HepG2 (cell line): ENCODE measurements around the gene MID1.

ENCODE experiments used
- EHMT2 ChIP-seq: fragments of 200-600 bp; sonication (generic); IDR thresholded peaks from 2 replicates; pipeline ENCODE4 v1.7.0; 2017; ENCODE audit warnings: antibody characterized with exemption, low read depth, low read length, borderline replicate concordance
- JUND ChIP-seq: sonication (generic); formaldehyde crosslinking; IDR thresholded peaks from 2 replicates; pipeline ENCODE4 v1.8.0; 2022; ENCODE audit warnings: mild to moderate bottlenecking, missing genetic modification reagents
- NFATC3 ChIP-seq: sonication (generic); formaldehyde crosslinking; IDR thresholded peaks from 2 replicates; pipeline ENCODE4 v1.5.1; 2020; ENCODE audit warnings: mild to moderate bottlenecking, missing genetic modification reagents
- RCOR2 ChIP-seq: IDR thresholded peaks from 2 replicates; pipeline ENCODE4 v1.6.1; 2016; ENCODE audit warnings: missing biosample characterization, missing genetic modification reagents
- REST ChIP-seq, 2 experiments: IDR thresholded peaks; 2 replicates each; pipeline ENCODE4 v1.6.1; 2011 to 2012; ENCODE audit warnings: low read length in 2 of 2, borderline replicate concordance in 1 of 2, low read depth in 1 of 2, mild to moderate bottlenecking in 1 of 2, moderate library complexity in 1 of 2
- ZBTB8A ChIP-seq: sonication (generic); formaldehyde crosslinking; IDR thresholded peaks from 2 replicates; pipeline ENCODE4 v1.4.0; 2020; ENCODE audit warnings: mild to moderate bottlenecking, low read depth, missing genetic modification reagents, borderline replicate concordance

GRCh38 chrX:10570601-10571000 lies 49.8 kb downstream of the MID1 start:
- TF ChIP-seq REST (IDR thresholded peaks at IDR 0.05; ENCODE audit: borderline replicate concordance in 1 of 2, low read depth in 1 of 2, low read length in 2 of 2) (no peak), RCOR2 (CRISPR knock-in tag) (no peak), JUND (CRISPR knock-in tag) (no peak), EHMT2 (no peak), NFATC3 (CRISPR knock-in tag) (no peak), ZBTB8A (CRISPR knock-in tag) (no peak)
